ENCODE data around the gene EIF3F.

DNA sequence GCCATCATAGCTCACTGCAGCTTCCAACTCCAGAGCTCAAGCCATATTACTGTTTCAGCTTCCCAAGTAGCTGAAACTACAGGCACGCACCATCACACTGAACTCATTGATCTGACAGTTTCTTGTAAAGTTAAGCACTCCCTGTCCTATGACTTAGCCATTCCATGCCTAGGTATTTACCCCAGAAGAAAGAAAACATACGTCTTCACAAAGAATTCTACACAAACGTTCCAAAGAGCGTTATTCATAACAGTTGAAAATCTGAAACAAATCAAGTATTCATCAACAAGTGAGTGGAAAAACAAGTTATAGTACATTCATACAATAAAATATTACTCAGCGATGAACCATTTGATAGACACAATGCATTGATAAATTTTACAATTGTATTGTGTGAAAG, 14.1 kb upstream of the EIF3F start:
- no peak for TF ChIP-seq POLR2AphosphoS5 (IDR thresholded peaks at IDR 0.05)
- TF ChIP-seq CTCF (IDR thresholded peaks at IDR 0.05), result no peak

Measured in stomach (tissue), 4 donors.